GM12873 (cell line): ENCODE results near the gene KRT85.

ENCODE experiments used
- CTCF ChIP-seq: IDR thresholded peaks from 2 replicates; pipeline ENCODE4 v1.5.1; 2012; ENCODE audit warnings: low read depth, mild to moderate bottlenecking, moderate library complexity, low read length, control low read depth; ENCODE audit not compliant: insufficient read depth; ENCODE audit errors: missing control alignments

KRT85 gene

GRCh38 chr12:52366738-52367485 lies at the start of gene KRT85:
Gene KRT85, minus strand, starts transcription at chr12:52367481. Its CDS starts 76 bp downstream, at chr12:52367405.
- TF ChIP-seq CTCF, result no peak

GRCh38 chr12:52416795-52417194 lies 49.5 kb upstream of the KRT85 start:
- TF ChIP-seq CTCF, result no peak

GRCh38 chr12:52415870-52416750 lies 48.8 kb upstream of the KRT85 start:
- TF ChIP-seq CTCF, result no peak

- no peak for TF ChIP-seq CTCF
These were observed 47.7 kb upstream of the KRT85 start for GRCh38 chr12:52414936-52415335.

- TF ChIP-seq CTCF, result peak; percentile 15
These were observed 46.6 kb upstream of the KRT85 start for GRCh38 chr12:52413782-52414345.

- TF ChIP-seq CTCF, result no peak
These were observed 45.9 kb upstream of the KRT85 start for GRCh38 chr12:52413202-52413601.

GRCh38 chr12:52411815-52412214 lies 44.5 kb upstream of the KRT85 start:
- no peak for TF ChIP-seq CTCF
